K562 (cell line): ENCODE measurements around the gene GFOD1. TPM values are rescaled to one million over a fixed set of nuclear protein-coding genes. Genes with fewer than 3 reads are reported as not detected.

Source experiments
- ATAC-seq: fragments of 200-7000 bp; cut with Tn5 transposase; 3 replicates; pipeline ENCODE4 v1.9.1; 2020; ENCODE audit warnings: moderate library complexity
- BruUV-seq: library from RNA; stranded (reverse); fragments of 400-500 nt; replicated peaks from 2 replicates; lab custom pipeline; 2021; lab: Mats Ljungman, UMichigan
- CTCF ChIA-PET: fragments of 300-600 bp; formaldehyde crosslinking; extraction: SDS; loops from one replicate; lab custom pipeline; 2021; ENCODE audit warnings: low intra/inter-chr PET ratio; lab: Yijun Ruan, JAX
- POLR2A ChIA-PET: fragments of 300-600, 350-650 bp; sonication (Branson Sonifier 250); formaldehyde crosslinking; extraction: SDS; loops from one replicate; lab custom pipeline; 2021; ENCODE audit warnings: antibody characterized with exemption, inconsistent platforms; lab: Yijun Ruan, JAX
- DNase-seq, 4 experiments: peaks; one replicate each; pipeline versions ENCODE4 v3.0.0 to v3.0.0-alpha.2; 2011 to 2018; ENCODE audit warnings: low spot score in 3 of 4, mixed read lengths in 3 of 4; ENCODE audit errors: extremely low read depth in 1 of 4
- FAIRE-seq: peaks from 2 replicates; lab custom pipeline; 2011; peaks lifted over from hg19 to GRCh38; lab: Jason Lieb, UNC
- H2AFZ ChIP-seq: 2 replicates; pipeline ENCODE4 v1.6.0; 2011; ENCODE audit warnings: low read depth, low read length, control low read depth, inconsistent platforms
- H3K27ac ChIP-seq: fragments of 200-600 bp; 3 replicates; pipeline ENCODE4 v1.8.0; 2011; ENCODE audit warnings: low read depth, mild to moderate bottlenecking, control low read depth, inconsistent platforms, low read length, moderate library complexity, mixed read lengths; ENCODE audit errors: extremely low read depth
- H3K27me3 ChIP-seq, 2 experiments: fragments of 300-600 bp in 1 of 2; 2 replicates in 1 of 2; 3 replicates in 1 of 2; pipeline versions ENCODE4 v1.6.0 to v1.8.0; 2011; ENCODE audit warnings: inconsistent platforms in 2 of 2, low read length in 2 of 2, mild to moderate bottlenecking in 1 of 2, mixed read lengths in 1 of 2, moderate library complexity in 1 of 2; ENCODE audit not compliant: control insufficient read depth in 2 of 2, insufficient read depth in 2 of 2
- H3K36me3 ChIP-seq: fragments of 300-600 bp; 3 replicates; pipeline ENCODE4 v1.8.0; 2011; ENCODE audit warnings: mild to moderate bottlenecking, low read length, inconsistent platforms; ENCODE audit not compliant: control insufficient read depth, insufficient read depth
- H3K4me1 ChIP-seq, 2 experiments: fragments of 200-600 bp in 1 of 2; replicated peaks in 1 of 2; 2 replicates in 1 of 2; 3 replicates in 1 of 2; pipeline versions ENCODE4 v1.5.1 to v1.8.0; 2011; ENCODE audit warnings: inconsistent platforms in 2 of 2, low read length in 2 of 2, mild to moderate bottlenecking in 1 of 2, mixed read lengths in 1 of 2, moderate library complexity in 1 of 2; ENCODE audit not compliant: control insufficient read depth in 2 of 2, insufficient read depth in 2 of 2
- H3K4me2 ChIP-seq: 2 replicates; pipeline ENCODE4 v1.6.1; 2011; ENCODE audit warnings: low read length, control low read depth, inconsistent platforms, mixed read lengths; ENCODE audit not compliant: insufficient read depth
- H3K4me3 ChIP-seq: fragments of 200-600 bp; sonication (generic), shearing (Covaris generic); 2 replicates; pipeline ENCODE4 v1.5.1; 2016; ENCODE audit warnings: control low read depth, inconsistent platforms
- H3K79me2 ChIP-seq: fragments of 200-600 bp; 3 replicates; pipeline ENCODE4 v1.8.0; 2011; ENCODE audit warnings: low read length, inconsistent platforms; ENCODE audit not compliant: control insufficient read depth, insufficient read depth
- H3K9ac ChIP-seq, 2 experiments: 2 replicates each; pipeline versions ENCODE4 v1.6.0 to v1.6.1; 2011; ENCODE audit warnings: low read depth in 2 of 2, low read length in 2 of 2, control low read depth in 1 of 2, inconsistent platforms in 1 of 2, mild to moderate bottlenecking in 1 of 2, mixed read lengths in 1 of 2; ENCODE audit not compliant: insufficient read depth in 1 of 2
- H3K9me1 ChIP-seq: one replicate; pipeline ENCODE4 v1.6.0; 2011; ENCODE audit warnings: inconsistent platforms, mild to moderate bottlenecking, low read length, moderate library complexity; ENCODE audit not compliant: control insufficient read depth, insufficient read depth
- H3K9me3 ChIP-seq: replicated peaks from 2 replicates; pipeline ENCODE4 v1.5.1; 2011; ENCODE audit warnings: low read depth, low read length, inconsistent platforms; ENCODE audit not compliant: control insufficient read depth, insufficient read depth
- H4K20me1 ChIP-seq: replicated peaks from 2 replicates; pipeline ENCODE4 v1.6.1; 2011; ENCODE audit warnings: low read length, inconsistent platforms, mixed read lengths; ENCODE audit not compliant: control insufficient read depth, insufficient read depth
- CBFA2T3 ChIP-seq: fragments of 450-650 bp; IDR thresholded peaks from 2 replicates; pipeline ENCODE4 v1.6.1; 2017
- DLX4 ChIP-seq: fragments of 250-450 bp; sonication (Bioruptor Pico); IDR thresholded peaks from 2 replicates; pipeline ENCODE4 v1.6.1; 2021; ENCODE audit warnings: mild to moderate bottlenecking
- GABPB2 ChIP-seq: fragments of 250-450 bp; sonication (Bioruptor Pico); conservative IDR thresholded peaks from 2 replicates; pipeline ENCODE4 v1.5.1; 2021; ENCODE audit warnings: mild to moderate bottlenecking
- HDAC3 ChIP-seq: fragments of 450-650 bp; IDR thresholded peaks from 2 replicates; pipeline ENCODE4 v1.6.1; 2018; ENCODE audit warnings: borderline replicate concordance, mild to moderate bottlenecking, moderate library complexity; ENCODE audit not compliant: partially characterized antibody
- LEF1 ChIP-seq: fragments of 450-650 bp; IDR thresholded peaks from 2 replicates; pipeline ENCODE4 v1.6.1; 2016; ENCODE audit warnings: mild to moderate bottlenecking
- MEF2D ChIP-seq: conservative IDR thresholded peaks from 2 replicates; pipeline ENCODE4 v1.6.1; 2016; ENCODE audit warnings: low read depth, missing genetic modification characterization, missing compliant biosample characterization
- NFRKB ChIP-seq: fragments of 450-650 bp; IDR thresholded peaks from 2 replicates; pipeline ENCODE4 v1.6.1; 2016; ENCODE audit warnings: low read depth
- SAP30 ChIP-seq: fragments of 200-600 bp; sonication (generic); IDR thresholded peaks from 2 replicates; pipeline ENCODE4 v1.6.1; 2012; ENCODE audit warnings: borderline replicate concordance, low read depth, mild to moderate bottlenecking, moderate library complexity, low read length, control low read depth, inconsistent platforms; ENCODE audit not compliant: insufficient read depth, poor library complexity, severe bottlenecking
- SIX5 ChIP-seq, 2 experiments: IDR thresholded peaks; 2 replicates each; pipeline ENCODE4 v1.6.1; 2011; ENCODE audit warnings: low read length in 2 of 2, borderline replicate concordance in 1 of 2, low read depth in 1 of 2, mild to moderate bottlenecking in 1 of 2, moderate library complexity in 1 of 2; ENCODE audit not compliant: insufficient read depth in 1 of 2
- TAF1 ChIP-seq: IDR thresholded peaks from 2 replicates; pipeline ENCODE4 v1.6.1; 2011; ENCODE audit warnings: mild to moderate bottlenecking, low read length, moderate library complexity; ENCODE audit not compliant: insufficient read depth, control insufficient read depth, severe bottlenecking; ENCODE audit errors: extremely low read depth
- UBTF ChIP-seq, 2 experiments: IDR thresholded peaks; 2 replicates each; pipeline ENCODE4 v1.6.1; 2012; ENCODE audit warnings: improper control_type of control experiment in 2 of 2, low read depth in 2 of 2, low read length in 2 of 2, borderline replicate concordance in 1 of 2
- ZFP1 ChIP-seq: fragments of 450-650 bp; formaldehyde crosslinking; IDR thresholded peaks from 2 replicates; pipeline ENCODE4 v1.4.0; 2020; ENCODE audit warnings: mild to moderate bottlenecking, mixed read lengths
- ZFPM2 ChIP-seq: fragments of 250-450 bp; sonication (Bioruptor Pico); IDR thresholded peaks from 2 replicates; pipeline ENCODE4 v1.5.1; 2022; ENCODE audit warnings: mild to moderate bottlenecking
- ZNF561 ChIP-seq: fragments of 450-650 bp; formaldehyde crosslinking; conservative IDR thresholded peaks from 2 replicates; pipeline ENCODE4 v1.4.0; 2020; ENCODE audit warnings: mild to moderate bottlenecking, moderate library complexity
- WGBS: fragments of 100-300 bp; shearing (Covaris generic); methylation state at CpG from one replicate; pipeline ENCODE4 v1.1.6; 2016; ENCODE audit warnings: low coverage, mixed read lengths; ENCODE audit not compliant: insufficient coverage; ENCODE audit errors: missing lambda C conversion rate; 5-methylcytosine and 5-hydroxymethylcytosine counted together
- in situ Hi-C: fragments of 300-500 bp; cut with MboI; formaldehyde crosslinking; loops from 4 replicates; pipeline ENCODE4 v1.15.0; 2018; ENCODE audit warnings: inconsistent platforms, mixed read lengths
- intact Hi-C: fragments of 100-400 bp; cut with micrococcal nuclease; formaldehyde crosslinking; loops from 2 replicates; pipeline ENCODE4 v1.14.2; 2022
- polyA plus RNA-seq, 8 experiments: library from polyadenylated mRNA; depleted of rRNA in 4 of 8; stranded (reverse) in 5 of 8; unstranded in 3 of 8; fragments of >200 nt; fragmentation: Nextera tagmentation in 2 of 8; fragmentation: Illumina TruSeq in 1 of 8; extraction: Ambion mirVana in 2 of 8; extraction: Trizol in 1 of 8; gene quantifications; 2 replicates each; pipeline versions ENCODE4 v1.2.1 to v1.2.3, GENCODE V29; 2011 to 2014; ENCODE audit warnings: inconsistent platforms in 1 of 8, missing spikeins in 1 of 8
- total RNA-seq, 7 experiments: library from RNA; depleted of rRNA in 6 of 7; stranded (reverse); fragments of >200 nt in 6 of 7; fragmentation: Illumina TruSeq in 2 of 7; extraction: Trizol in 2 of 7; gene quantifications; 2 replicates each; pipeline versions ENCODE4 v1.2.1 to v1.2.3, GENCODE V29; 2011 to 2021; ENCODE audit warnings: low replicate concordance in 1 of 7

GFOD1 gene
- total and polyA plus RNA-seq, 9 of the 15 experiments (the other 6 are each of a cell fraction or from before 2014, with no cell fraction given), result 3.8 to 12.0 (median 8.2) TPM

GRCh38 chr6:13411484-13411883 lies 75.9 kb downstream of the GFOD1 start:
- no peak overlapping the region for H3K4me2 ChIP-seq
- intact Hi-C loops (no loop called here), in situ Hi-C loops (no loop called here)
- no peak overlapping the region for H3K27ac ChIP-seq
- FAIRE-seq (no peak), ATAC-seq (no peak), DNase-seq (no peak)
- H3K36me3 ChIP-seq, result no peaks in the 10 kb centered on the region
- no peaks in the 10 kb centered on the region for H3K79me2 ChIP-seq
- 74% methylated on average over 8 of the region's 8 CpGs for WGBS
- ChIA-PET CTCF (no interaction called here), POLR2A (interaction anchor here (0.7 to 2.2 kb wide), 2 partner anchors 11 to 147 kb away, joined by 3 to 11 read pairs; no protein-coding TSS in a partner anchor)
- H3K9me3 ChIP-seq, result no peaks in the 10 kb centered on the region
- no peaks in the 10 kb centered on the region for H3K9me1 ChIP-seq
- H2AFZ ChIP-seq, result no peak overlapping the region
- H3K27me3 ChIP-seq, result no peaks in the 10 kb centered on the region; a peak in 1 of 5 replicates
- peaks cover 0 to 19% of the 10 kb centered on the region in 2 experiments; a peak in 4 of 5 replicates for H3K4me1 ChIP-seq
- TF ChIP-seq SIX5 (IDR thresholded peaks at IDR 0.05; ENCODE audit: borderline replicate concordance in 1 of 2, insufficient read depth in 1 of 2, low read depth in 1 of 2, low read length in 2 of 2), result no peak
- TF ChIP-seq ZFP1 (CRISPR knock-in tag), result no peak
- no peak for TF ChIP-seq SAP30
- TF ChIP-seq ZFPM2 (CRISPR knock-in tag), result no peak
- H3K4me3 ChIP-seq, result no peak overlapping the region
- H3K9ac ChIP-seq, result no peak overlapping the region
- no TSS peak for BruUV-seq
- 0 out of 2 replicates have a peak, but pooled peaks cover 3% of the 10 kb centered on the region for H4K20me1 ChIP-seq

- CTCF ChIA-PET, result no interaction called here
- POLR2A ChIA-PET, result interaction anchor here (1.1 to 2.2 kb wide), 2 partner anchors 12 to 14 kb away, joined by 4 to 11 read pairs; no protein-coding TSS in a partner anchor
- TF ChIP-seq NFRKB, result no peak
- no peak for TF ChIP-seq TAF1
- no peak for TF ChIP-seq MEF2D
- no peak for TF ChIP-seq DLX4 (CRISPR knock-in tag)
- no peak for TF ChIP-seq LEF1
- TF ChIP-seq GABPB2 (CRISPR knock-in tag), result no peak
- TF ChIP-seq UBTF (IDR thresholded peaks at IDR 0.05; ENCODE audit: borderline replicate concordance in 1 of 2, low read depth in 2 of 2, low read length in 2 of 2), result no peak
- no peak for TF ChIP-seq ZNF561
- TF ChIP-seq HDAC3, result no peak
- no peak for TF ChIP-seq CBFA2T3
Observed at GRCh38 chr6:13409991-13410390, 77.4 kb downstream of the GFOD1 start.

More at GRCh38 chr6:13409991-13410390, 77.4 kb downstream of the GFOD1 start:
- in situ Hi-C loops, result no loop called here
- Histone ChIP-seq H3K36me3 (no peaks in the 10 kb centered on the region), H3K4me1 (peaks cover 0 to 28% of the 10 kb centered on the region in 2 experiments; a peak in 4 of 5 replicates), H3K9me3 (no peaks in the 10 kb centered on the region), H3K27me3 (no peaks in the 10 kb centered on the region; a peak in 1 of 5 replicates), H4K20me1 (0 out of 2 replicates have a peak, but pooled peaks cover 3% of the 10 kb centered on the region), H2AFZ (no peak overlapping the region), H3K9me1 (no peaks in the 10 kb centered on the region), H3K4me3 (no peak overlapping the region), H3K79me2 (no peaks in the 10 kb centered on the region), H3K27ac (no peak overlapping the region), H3K9ac (no peak overlapping the region), H3K4me2 (no peak overlapping the region)
- FAIRE-seq (no peak), DNase-seq (no peak), ATAC-seq (no peak)
- BruUV-seq, result no TSS peak
- intact Hi-C loops, result no loop called here
- 73% methylated on average over 1 of the region's 2 CpGs for WGBS
